Stimulated activated CD8-positive, alpha-beta memory T cell treated with anti-CD3 and anti-CD28 coated beads, Interleukin-12 subunit alpha, Interleukin-12 subunit beta, amount 100 ng/mL, for 24 hours (primary cell): Measurements from ENCODE around the gene POU6F2.
"Not testable (repeated sequence)": the region's sequence is repeated elsewhere in the genome, so short reads cannot be mapped to it uniquely, and the experiment has no call there.

Experiments used
- DNase-seq: peaks from one replicate; pipeline ENCODE4 v3.0.0-alpha.2; 2020; ENCODE audit errors: extremely low read depth

The POU6F2 gene

DNA sequence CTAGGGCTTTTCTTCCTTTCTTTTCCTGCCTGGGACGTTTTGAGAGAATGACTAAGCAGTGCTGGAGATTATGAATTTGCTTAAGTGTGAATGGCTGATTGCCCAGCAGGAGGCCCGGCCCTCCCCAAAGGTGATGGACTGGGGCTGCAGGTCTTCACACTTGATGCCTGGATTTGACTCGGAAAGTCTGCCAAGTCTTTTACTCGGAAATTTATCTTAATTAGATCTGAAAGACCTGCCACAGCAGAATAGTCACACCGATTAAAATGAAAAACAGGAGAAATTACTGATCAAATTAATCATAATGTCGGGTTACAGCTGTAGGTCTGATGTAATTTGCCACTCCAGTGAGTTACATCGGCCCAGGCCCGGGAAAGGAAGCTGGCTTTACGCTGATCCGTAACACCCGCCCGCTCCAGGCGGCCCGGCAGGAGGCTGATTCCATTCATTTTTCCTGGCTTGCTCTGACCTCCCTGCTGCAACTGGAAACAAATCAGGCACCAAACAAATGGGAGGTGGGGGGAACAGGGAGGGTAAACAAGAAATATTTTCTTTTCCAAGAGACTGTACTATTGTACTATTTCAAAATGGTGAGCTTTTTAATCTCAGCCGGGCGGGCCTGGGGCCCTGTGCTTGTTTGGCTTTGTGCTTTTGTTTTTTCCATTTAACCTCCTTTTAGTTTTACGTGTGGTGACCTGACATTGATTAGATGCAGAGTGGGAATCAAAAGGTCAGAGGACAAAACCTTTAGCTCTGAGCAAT lies 376.1 kb downstream of the POU6F2 start:
- no peak for DNase-seq

DNA sequence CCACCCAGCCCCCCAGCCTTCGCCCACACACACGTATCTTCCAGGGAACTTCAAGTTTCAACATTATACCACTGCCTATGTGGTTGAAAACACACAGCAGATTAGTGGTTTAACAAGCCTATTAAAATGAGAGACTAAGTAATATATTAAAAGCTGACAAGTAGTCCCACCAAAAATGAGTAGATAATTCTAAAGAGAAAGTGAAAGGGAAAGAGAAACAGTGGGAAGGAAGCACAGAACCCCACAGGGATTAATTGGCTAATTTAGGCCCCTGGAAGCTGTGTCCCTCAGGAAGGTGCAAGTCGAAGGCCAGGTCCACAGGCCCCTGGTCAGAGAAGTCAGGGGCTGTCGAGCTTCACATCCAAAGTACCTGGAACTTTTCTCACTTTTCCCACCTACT lies 378.0 kb downstream of the POU6F2 start:
- DNase-seq, result no peak

DNA sequence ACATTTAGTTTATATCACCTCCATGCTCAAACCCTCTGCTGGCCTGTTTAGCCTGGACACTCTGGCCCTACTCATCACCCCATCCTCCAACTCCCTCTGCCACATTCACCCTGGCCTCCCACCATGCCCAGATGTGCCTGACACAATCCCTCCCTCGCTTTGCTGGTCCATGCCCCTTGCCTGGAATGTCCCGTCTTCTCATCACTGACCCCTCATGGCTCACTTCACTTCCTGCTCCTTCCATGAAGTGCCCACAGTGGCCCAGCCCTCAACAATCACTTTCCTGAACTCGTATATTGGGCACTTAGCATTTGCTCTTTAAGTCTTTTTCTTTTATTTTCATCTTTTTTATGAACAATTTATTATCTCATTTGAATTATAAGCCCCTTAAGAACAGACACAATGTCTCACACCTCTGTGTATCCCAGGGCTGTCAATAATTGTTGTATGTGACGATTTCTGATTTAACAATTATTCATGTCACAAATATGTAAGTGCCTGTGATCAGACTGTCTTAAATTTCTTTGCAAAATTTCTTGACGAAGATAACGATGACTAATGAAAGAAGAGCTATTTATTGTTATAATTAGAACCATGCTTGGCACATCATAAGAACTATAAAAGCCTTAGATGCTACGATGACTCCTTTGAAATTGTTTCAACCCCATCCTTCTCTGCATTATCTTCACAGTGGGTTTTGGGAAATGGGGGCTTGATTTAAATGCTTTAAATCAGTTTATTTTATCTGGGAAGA lies 378.6 kb downstream of the POU6F2 start:
- DNase-seq, result no peak

GRCh38 chr7:39357648-39358047 lies 379.9 kb downstream of the POU6F2 start:
- no peak for DNase-seq

DNA sequence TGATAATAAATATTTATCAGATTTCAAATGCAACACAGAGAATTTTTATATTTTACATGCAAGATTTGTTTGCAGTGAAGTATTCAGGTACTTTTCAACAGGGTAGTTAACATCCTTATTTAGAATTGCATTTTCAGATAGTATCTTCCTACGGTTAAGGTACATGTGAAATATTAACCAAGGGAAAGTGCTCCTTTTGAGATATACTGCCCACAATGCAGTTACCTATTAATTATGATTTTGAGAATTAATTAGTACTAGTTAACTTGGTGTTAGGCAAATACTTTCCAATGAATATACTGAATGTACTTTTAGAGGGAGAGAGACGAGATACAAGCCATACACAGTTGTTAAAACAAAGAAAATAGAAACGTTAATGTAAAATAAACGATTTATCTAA lies 382.3 kb downstream of the POU6F2 start:
- no peak for DNase-seq

- no peak for DNase-seq
These were observed 383.1 kb downstream of the POU6F2 start for GRCh38 chr7:39360766-39361165.

DNA sequence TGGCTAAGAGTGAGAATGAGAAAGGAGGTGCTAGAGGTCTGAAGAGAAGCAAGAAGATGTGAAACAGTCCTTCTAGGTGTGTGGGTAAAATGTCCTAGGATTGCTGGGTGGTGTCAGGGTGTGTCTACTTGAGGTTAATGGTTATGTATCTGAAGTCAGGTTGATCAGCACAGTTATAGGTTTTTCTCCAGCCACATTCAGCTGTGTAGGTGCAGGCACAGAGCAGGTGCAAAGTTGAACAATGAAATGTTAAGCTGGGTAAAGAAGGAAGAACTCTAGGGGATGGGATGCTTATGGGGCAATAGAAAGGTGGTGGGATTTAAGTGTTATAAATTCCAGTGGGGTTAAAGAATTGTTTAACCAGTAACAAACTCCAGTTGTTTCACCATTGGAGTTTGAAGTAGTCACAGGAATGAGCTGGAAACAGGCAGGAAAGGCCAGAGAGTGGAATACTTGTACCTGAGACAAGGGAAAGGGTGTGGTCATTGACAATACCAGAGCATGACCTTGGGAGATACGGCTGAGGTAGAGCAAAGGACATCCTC lies 388.1 kb downstream of the POU6F2 start:
- DNase-seq, result no peak

GRCh38 chr7:39367451-39367850 lies 389.7 kb downstream of the POU6F2 start:
- no peak for DNase-seq

DNA sequence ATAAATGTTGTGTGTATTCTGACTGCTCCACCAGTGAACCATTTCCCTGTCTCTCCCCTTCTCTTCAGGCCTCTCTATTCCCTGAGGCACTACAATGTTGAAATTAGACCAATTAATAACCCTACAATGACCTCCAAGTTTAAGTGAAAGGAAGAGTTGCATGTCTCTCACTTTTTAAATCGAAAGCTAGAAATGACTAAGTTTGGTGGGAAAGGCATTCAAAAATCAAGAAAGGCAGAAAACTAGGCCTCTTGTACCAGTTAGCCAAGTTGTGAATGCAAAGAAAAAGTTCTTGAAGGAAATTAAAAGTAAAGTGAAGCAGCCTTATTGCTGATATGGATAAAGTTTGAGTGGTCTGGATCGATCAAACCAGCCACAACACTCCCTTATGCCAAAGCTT lies 390.2 kb downstream of the POU6F2 start:
- DNase-seq, result no peak

DNA sequence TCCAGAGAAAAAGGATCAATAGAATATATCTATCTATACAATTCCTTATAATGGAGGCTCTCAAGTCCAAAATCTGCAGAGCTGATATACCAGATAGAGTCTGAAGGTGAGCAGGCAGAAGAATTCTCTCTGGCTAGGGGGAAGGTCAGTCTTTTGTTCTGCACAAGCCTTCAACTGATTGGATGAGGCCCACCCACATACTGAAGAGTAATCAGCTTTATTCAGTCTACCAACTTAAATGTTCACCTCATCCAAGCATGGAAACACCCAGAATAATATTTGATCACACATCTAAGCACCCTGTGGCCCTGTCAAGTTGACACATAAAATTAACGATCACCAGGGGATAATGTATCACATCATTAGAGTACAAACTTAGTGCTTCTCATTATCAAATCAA lies 394.7 kb downstream of the POU6F2 start:
- DNase-seq, result no peak

GRCh38 chr7:39374436-39375040 lies 396.8 kb downstream of the POU6F2 start:
- no peak for DNase-seq

- DNase-seq, result no peak
These were observed 397.6 kb downstream of the POU6F2 start for GRCh38 chr7:39375047-39375873.

DNA sequence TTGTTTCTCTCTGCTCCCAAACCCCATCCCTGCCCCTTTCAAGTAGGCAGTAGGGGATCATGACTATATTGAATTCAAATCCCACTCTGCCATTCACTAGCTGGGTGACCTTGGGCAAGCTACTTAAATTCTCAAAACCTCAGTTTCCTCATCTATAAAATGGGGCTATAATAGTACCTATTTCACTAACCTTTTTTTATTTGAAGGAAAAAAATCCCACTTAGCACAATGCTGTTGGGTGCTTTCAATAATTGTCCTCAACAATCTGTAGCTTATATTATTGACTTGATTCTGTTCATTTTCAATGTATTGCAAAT lies 398.1 kb downstream of the POU6F2 start:
- no peak for DNase-seq

DNA sequence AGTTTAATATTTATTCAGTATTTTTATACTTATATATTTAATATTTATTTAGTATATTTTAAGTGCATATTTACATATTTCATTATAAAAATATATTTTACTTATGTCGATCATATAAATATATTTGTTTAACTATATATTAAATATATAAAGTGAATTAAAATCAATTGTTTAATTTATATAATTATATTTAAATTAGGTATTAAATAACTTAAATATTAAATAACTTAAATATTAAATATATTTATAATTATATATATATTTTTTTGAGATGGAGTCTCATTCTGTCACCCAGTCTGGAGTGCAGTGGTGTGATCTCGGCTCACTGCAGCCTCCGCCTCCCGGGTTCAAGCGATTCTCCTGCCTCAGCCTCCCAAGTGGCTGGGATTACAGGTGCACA lies 399.2 kb downstream of the POU6F2 start:
- DNase-seq, result not testable (repeated sequence)

DNA sequence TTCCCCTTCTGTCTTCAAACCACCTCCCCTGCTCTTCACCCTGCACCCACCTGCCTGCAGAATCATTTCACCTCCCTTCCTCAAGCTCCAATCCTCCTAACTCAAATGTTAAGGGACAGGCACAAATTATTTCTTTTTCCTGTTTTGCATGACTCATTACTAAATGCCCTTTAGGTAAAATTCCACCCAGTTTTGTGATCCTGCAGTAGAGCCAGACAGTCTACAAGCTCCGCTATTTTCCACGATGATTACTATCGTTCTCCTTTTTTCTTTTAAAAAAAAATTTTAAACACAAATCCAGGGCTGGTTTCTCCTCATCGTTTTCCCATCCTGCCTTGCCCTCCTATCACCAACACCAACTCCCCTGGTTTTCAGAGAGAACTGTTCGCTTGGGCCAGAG lies 401.7 kb downstream of the POU6F2 start:
- DNase-seq, result no peak

DNA sequence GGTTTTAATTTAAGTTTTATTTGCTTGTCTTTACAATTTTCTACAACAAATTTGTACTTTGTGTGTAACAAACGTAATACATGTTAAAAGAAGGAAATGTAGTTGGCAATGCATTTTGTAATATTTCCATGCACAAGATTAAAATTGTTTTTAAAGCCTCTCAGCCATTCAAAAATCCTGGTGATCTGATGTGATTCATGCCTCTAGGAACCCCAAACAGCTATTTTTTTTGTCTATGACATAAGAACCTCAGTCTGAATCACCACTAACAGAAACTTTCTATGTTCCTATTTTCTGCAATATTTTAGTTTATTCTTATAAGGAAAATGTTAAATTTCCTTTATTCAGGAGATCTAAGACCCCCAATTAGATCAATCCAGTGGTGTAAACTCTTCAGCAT lies 405.4 kb downstream of the POU6F2 start:
- no peak for DNase-seq

DNA sequence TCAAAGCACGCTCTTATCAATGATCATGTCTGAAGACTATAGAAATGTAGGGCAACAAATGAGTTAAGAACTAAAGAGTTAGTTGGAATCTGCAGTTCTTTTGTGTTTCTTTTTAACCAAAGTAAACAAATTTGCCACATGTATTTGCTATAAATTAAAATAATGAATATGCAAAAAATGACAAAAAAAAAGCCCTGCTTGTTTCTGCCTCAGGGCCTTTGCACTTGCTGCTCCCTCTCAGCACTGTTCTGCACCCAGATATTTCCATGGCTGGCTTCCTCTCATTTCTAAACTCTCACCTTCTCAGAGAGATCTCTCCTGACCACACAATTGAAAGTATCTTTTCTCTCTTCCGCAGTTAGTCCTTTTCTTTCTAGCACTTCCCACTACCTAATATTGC lies 406.7 kb downstream of the POU6F2 start:
- DNase-seq, result no peak

DNA sequence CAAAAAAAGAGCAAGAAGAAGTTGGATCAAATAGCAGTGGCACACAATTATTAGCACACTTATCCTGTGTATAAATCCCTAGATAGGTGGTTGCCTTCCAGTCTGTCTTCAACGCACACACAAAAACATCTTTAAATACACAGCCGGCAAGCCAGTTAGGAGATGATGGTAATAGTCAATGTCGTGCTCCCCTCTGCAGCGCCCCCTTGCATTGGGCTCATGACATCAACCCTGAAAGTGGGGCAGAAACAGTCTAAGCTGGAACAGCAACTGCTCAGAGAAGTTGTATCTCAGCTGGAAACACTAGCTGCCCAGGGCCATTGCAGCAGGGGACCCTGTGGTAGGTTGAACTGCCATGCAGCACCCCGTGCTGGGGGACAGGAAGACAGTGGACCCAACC lies 409.0 kb downstream of the POU6F2 start:
- no peak for DNase-seq

- DNase-seq, result no peak
These were observed 414.4 kb downstream of the POU6F2 start for GRCh38 chr7:39392151-39392550.

DNA sequence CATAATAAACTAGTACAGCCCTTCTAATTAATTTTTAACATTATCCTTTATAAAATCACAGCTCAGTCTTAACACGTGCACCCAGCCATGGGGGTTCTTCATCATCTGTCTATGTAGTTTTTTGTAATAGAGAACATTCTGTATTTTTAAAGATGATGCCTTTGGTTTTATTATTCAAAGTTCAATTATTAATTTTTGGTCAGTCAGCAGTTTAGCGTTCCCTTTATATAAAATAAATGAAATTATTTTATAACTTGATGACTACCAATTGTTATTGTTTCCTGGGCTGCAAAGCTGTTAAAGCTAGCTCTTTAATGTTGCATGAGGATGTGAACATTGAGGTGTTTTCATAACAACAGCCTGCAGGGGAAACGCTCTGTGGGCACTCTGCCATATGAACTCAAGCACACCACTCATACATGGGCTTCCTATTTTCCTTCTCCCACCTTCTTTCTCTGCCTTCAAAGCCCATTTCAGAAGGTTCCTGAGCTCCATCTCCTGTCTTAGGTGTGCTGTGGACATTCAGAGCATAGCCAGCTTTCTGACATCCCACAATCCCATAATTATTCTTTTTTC lies 416.5 kb downstream of the POU6F2 start:
- no peak for DNase-seq

DNA sequence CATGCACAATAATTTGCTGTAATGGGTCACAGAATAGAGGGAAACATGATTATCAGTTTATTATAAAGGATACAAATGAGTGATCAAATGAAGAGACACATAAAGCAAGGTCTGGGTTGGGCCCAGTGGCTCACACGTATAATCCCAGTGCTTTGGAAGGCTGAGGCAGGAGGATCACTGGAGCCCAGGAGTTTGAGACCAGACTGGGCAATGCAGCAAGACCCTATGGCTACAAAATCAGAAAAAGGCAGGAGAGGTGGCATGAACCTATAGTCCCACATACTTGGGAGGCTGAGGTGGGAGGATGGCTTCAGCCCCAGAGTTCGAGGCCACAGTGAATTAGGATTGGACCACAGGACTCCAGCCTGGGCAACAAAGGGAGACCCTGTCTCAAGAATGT lies 421.7 kb downstream of the POU6F2 start:
- DNase-seq, result no peak

GRCh38 chr7:39399986-39400385 lies 422.3 kb downstream of the POU6F2 start:
- no peak for DNase-seq
